HG03565 (cell line): ENCODE measurements around the gene UPF2.

Source experiments
- ATAC-seq: cut with Tn5 transposase; IDR thresholded peaks from one replicate; pipeline ENCODE4 v1.9.1; 2021; ENCODE audit warnings: mild to moderate bottlenecking, moderate library complexity; ENCODE audit not compliant: unreplicated experiment

The UPF2 gene

GRCh38 chr10:11887381-11888227, 155.0 kb downstream of the UPF2 start:
- ATAC-seq, result no peak

- ATAC-seq, result no peak
Measured at GRCh38 chr10:11886851-11887250, 155.8 kb downstream of the UPF2 start.

GRCh38 chr10:11886138-11886474, 156.5 kb downstream of the UPF2 start:
- no peak for ATAC-seq

- ATAC-seq, result no peak
Measured at GRCh38 chr10:11885437-11886137, 157.0 kb downstream of the UPF2 start.

- no peak for ATAC-seq
Measured at GRCh38 chr10:11884706-11885423, 157.7 kb downstream of the UPF2 start.

GRCh38 chr10:11882646-11883375, 159.8 kb downstream of the UPF2 start:
- no peak for ATAC-seq

- no peak for ATAC-seq
Measured at GRCh38 chr10:11881477-11882417, 160.9 kb downstream of the UPF2 start.

- ATAC-seq, result no peak
Measured at GRCh38 chr10:11881030-11881476, 161.6 kb downstream of the UPF2 start.

GRCh38 chr10:11880151-11881029, 162.2 kb downstream of the UPF2 start:
- no peak for ATAC-seq

GRCh38 chr10:11879387-11880094, 163.1 kb downstream of the UPF2 start:
- ATAC-seq, result no peak

- no peak for ATAC-seq
Measured at GRCh38 chr10:11878776-11879175, 163.8 kb downstream of the UPF2 start.

GRCh38 chr10:11877591-11877905, 165.1 kb downstream of the UPF2 start:
- ATAC-seq, result no peak

GRCh38 chr10:11876805-11877590, 165.6 kb downstream of the UPF2 start:
- no peak for ATAC-seq

- ATAC-seq, result no peak
Measured at GRCh38 chr10:11876324-11876723, 166.3 kb downstream of the UPF2 start.

GRCh38 chr10:11875494-11876281, 166.9 kb downstream of the UPF2 start:
- ATAC-seq, result no peak

- no peak for ATAC-seq
Measured at GRCh38 chr10:11874568-11875493, 167.8 kb downstream of the UPF2 start.
